ENCODE data around the gene OLA1.

OLA1 gene

GRCh38 chr2:174124181-174124580 is 124.2 kb downstream of the OLA1 start:
- H3K36me3 ChIP-seq (ENCODE audit: control insufficient read depth, insufficient read depth, low read length) = no peaks in the 10 kb centered on the region
- DNase-seq (ENCODE audit: low read depth, low spot score) = peak; percentile 37
- H3K27ac ChIP-seq (ENCODE audit: low read length) = peak overlapping the region; percentile 84
- no peaks in the 10 kb centered on the region for H3K27me3 ChIP-seq (ENCODE audit: control insufficient read depth, insufficient read depth, low read length)
- H3K9me3 ChIP-seq (ENCODE audit: control insufficient read depth, insufficient read depth, low read length) = no peaks in the 10 kb centered on the region
- 0 out of 2 replicates have a peak, but pooled peaks cover 1% of the 10 kb centered on the region for H3K4me1 ChIP-seq (ENCODE audit: control insufficient read depth, insufficient read depth, low read length)
- WGBS (ENCODE audit: insufficient coverage, insufficient read length) = no CpG with 5 or more reads among the region's 5 CpGs
- H3K4me3 ChIP-seq (ENCODE audit: low read length) = no peak overlapping the region

GRCh38 chr2:174122185-174122584 is 126.1 kb downstream of the OLA1 start:
- no peak for DNase-seq (ENCODE audit: low read depth, low spot score)
- Histone ChIP-seq H3K36me3 (ENCODE audit: control insufficient read depth, insufficient read depth, low read length) (no peaks in the 10 kb centered on the region), H3K9me3 (ENCODE audit: control insufficient read depth, insufficient read depth, low read length) (no peaks in the 10 kb centered on the region), H3K4me3 (ENCODE audit: low read length) (no peak overlapping the region), H3K4me1 (ENCODE audit: control insufficient read depth, insufficient read depth, low read length) (peaks cover 3% of the 10 kb centered on the region; the same call in 1 of the 2 replicates), H3K27ac (ENCODE audit: low read length) (no peak overlapping the region), H3K27me3 (ENCODE audit: control insufficient read depth, insufficient read depth, low read length) (no peaks in the 10 kb centered on the region)

- no peaks in the 10 kb centered on the region for H3K27me3 ChIP-seq (ENCODE audit: control insufficient read depth, insufficient read depth, low read length)
- no peak overlapping the region for H3K4me3 ChIP-seq (ENCODE audit: low read length)
- no peak overlapping the region for H3K27ac ChIP-seq (ENCODE audit: low read length)
- H3K4me1 ChIP-seq (ENCODE audit: control insufficient read depth, insufficient read depth, low read length) = peaks cover 3% of the 10 kb centered on the region; the same call in 1 of the 2 replicates
- WGBS (ENCODE audit: insufficient coverage, insufficient read length) = no CpG with 5 or more reads among the region's 2 CpGs
- DNase-seq (ENCODE audit: low read depth, low spot score) = no peak
- no peaks in the 10 kb centered on the region for H3K9me3 ChIP-seq (ENCODE audit: control insufficient read depth, insufficient read depth, low read length)
- H3K36me3 ChIP-seq (ENCODE audit: control insufficient read depth, insufficient read depth, low read length) = no peaks in the 10 kb centered on the region
Observed at GRCh38 chr2:174121612-174122011, 126.7 kb downstream of the OLA1 start.

- Histone ChIP-seq H3K27ac (ENCODE audit: low read length) (no peak overlapping the region), H3K4me1 (ENCODE audit: control insufficient read depth, insufficient read depth, low read length) (peaks cover 3% of the 10 kb centered on the region; the same call in 1 of the 2 replicates), H3K4me3 (ENCODE audit: low read length) (no peak overlapping the region), H3K27me3 (ENCODE audit: control insufficient read depth, insufficient read depth, low read length) (no peaks in the 10 kb centered on the region), H3K36me3 (ENCODE audit: control insufficient read depth, insufficient read depth, low read length) (no peaks in the 10 kb centered on the region), H3K9me3 (ENCODE audit: control insufficient read depth, insufficient read depth, low read length) (no peaks in the 10 kb centered on the region)
- DNase-seq (ENCODE audit: low read depth, low spot score) = no peak
- no CpG with 5 or more reads among the region's 2 CpGs for WGBS (ENCODE audit: insufficient coverage, insufficient read length)
Observed at GRCh38 chr2:174121175-174121574, 127.2 kb downstream of the OLA1 start.

- Histone ChIP-seq H3K4me1 (ENCODE audit: control insufficient read depth, insufficient read depth, low read length) (peaks cover 3% of the 10 kb centered on the region; the same call in 1 of the 2 replicates), H3K9me3 (ENCODE audit: control insufficient read depth, insufficient read depth, low read length) (no peaks in the 10 kb centered on the region), H3K4me3 (ENCODE audit: low read length) (no peak overlapping the region), H3K36me3 (ENCODE audit: control insufficient read depth, insufficient read depth, low read length) (no peaks in the 10 kb centered on the region), H3K27me3 (ENCODE audit: control insufficient read depth, insufficient read depth, low read length) (no peaks in the 10 kb centered on the region), H3K27ac (ENCODE audit: low read length) (no peak overlapping the region)
- no CpG with 5 or more reads among the region's 2 CpGs for WGBS (ENCODE audit: insufficient coverage, insufficient read length)
- DNase-seq (ENCODE audit: low read depth, low spot score) = no peak
Observed at GRCh38 chr2:174120346-174120745, 128.0 kb downstream of the OLA1 start.

GRCh38 chr2:174117951-174118930 is 130.1 kb downstream of the OLA1 start:
- H3K9me3 ChIP-seq (ENCODE audit: control insufficient read depth, insufficient read depth, low read length) = no peaks in the 10 kb centered on the region
- no peak overlapping the region for H3K27ac ChIP-seq (ENCODE audit: low read length)
- H3K4me1 ChIP-seq (ENCODE audit: control insufficient read depth, insufficient read depth, low read length) = peaks cover 3% of the 10 kb centered on the region; the same call in 1 of the 2 replicates
- DNase-seq (ENCODE audit: low read depth, low spot score) = no peak
- WGBS (ENCODE audit: insufficient coverage, insufficient read length) = no CpG with 5 or more reads among the region's 9 CpGs
- no peak overlapping the region for H3K4me3 ChIP-seq (ENCODE audit: low read length)
- H3K36me3 ChIP-seq (ENCODE audit: control insufficient read depth, insufficient read depth, low read length) = no peaks in the 10 kb centered on the region
- no peaks in the 10 kb centered on the region for H3K27me3 ChIP-seq (ENCODE audit: control insufficient read depth, insufficient read depth, low read length)

GRCh38 chr2:174112073-174112472 is 136.3 kb downstream of the OLA1 start:
- WGBS (ENCODE audit: insufficient coverage, insufficient read length) = no CpG with 5 or more reads among the region's 2 CpGs
- no peak for DNase-seq (ENCODE audit: low read depth, low spot score)
- Histone ChIP-seq H3K27ac (ENCODE audit: low read length) (no peak overlapping the region), H3K27me3 (ENCODE audit: control insufficient read depth, insufficient read depth, low read length) (no peaks in the 10 kb centered on the region), H3K4me3 (ENCODE audit: low read length) (no peak overlapping the region), H3K4me1 (ENCODE audit: control insufficient read depth, insufficient read depth, low read length) (no peaks in the 10 kb centered on the region), H3K9me3 (ENCODE audit: control insufficient read depth, insufficient read depth, low read length) (no peaks in the 10 kb centered on the region), H3K36me3 (ENCODE audit: control insufficient read depth, insufficient read depth, low read length) (no peaks in the 10 kb centered on the region)

- no CpG with 5 or more reads among the region's 1 CpG for WGBS (ENCODE audit: insufficient coverage, insufficient read length)
- no peak for DNase-seq (ENCODE audit: low read depth, low spot score)
- H3K9me3 ChIP-seq (ENCODE audit: control insufficient read depth, insufficient read depth, low read length) = no peaks in the 10 kb centered on the region
- H3K36me3 ChIP-seq (ENCODE audit: control insufficient read depth, insufficient read depth, low read length) = no peaks in the 10 kb centered on the region
- no peaks in the 10 kb centered on the region for H3K27me3 ChIP-seq (ENCODE audit: control insufficient read depth, insufficient read depth, low read length)
- H3K4me1 ChIP-seq (ENCODE audit: control insufficient read depth, insufficient read depth, low read length) = no peaks in the 10 kb centered on the region
- H3K27ac ChIP-seq (ENCODE audit: low read length) = no peak overlapping the region
- H3K4me3 ChIP-seq (ENCODE audit: low read length) = no peak overlapping the region
Observed at GRCh38 chr2:174108579-174108978, 139.8 kb downstream of the OLA1 start.

- H3K27ac ChIP-seq (ENCODE audit: low read length) = no peak overlapping the region
- no peaks in the 10 kb centered on the region for H3K9me3 ChIP-seq (ENCODE audit: control insufficient read depth, insufficient read depth, low read length)
- no peaks in the 10 kb centered on the region for H3K27me3 ChIP-seq (ENCODE audit: control insufficient read depth, insufficient read depth, low read length)
- H3K4me1 ChIP-seq (ENCODE audit: control insufficient read depth, insufficient read depth, low read length) = no peaks in the 10 kb centered on the region
- DNase-seq (ENCODE audit: low read depth, low spot score) = no peak
- no peaks in the 10 kb centered on the region for H3K36me3 ChIP-seq (ENCODE audit: control insufficient read depth, insufficient read depth, low read length)
- no peak overlapping the region for H3K4me3 ChIP-seq (ENCODE audit: low read length)
Observed at GRCh38 chr2:174106736-174107135, 141.6 kb downstream of the OLA1 start.

GRCh38 chr2:174094542-174094941 is 153.8 kb downstream of the OLA1 start:
- H3K36me3 ChIP-seq (ENCODE audit: control insufficient read depth, insufficient read depth, low read length) = no peaks in the 10 kb centered on the region
- H3K4me1 ChIP-seq (ENCODE audit: control insufficient read depth, insufficient read depth, low read length) = no peaks in the 10 kb centered on the region
- H3K27ac ChIP-seq (ENCODE audit: low read length) = no peak overlapping the region
- no peak overlapping the region for H3K4me3 ChIP-seq (ENCODE audit: low read length)
- H3K9me3 ChIP-seq (ENCODE audit: control insufficient read depth, insufficient read depth, low read length) = no peaks in the 10 kb centered on the region
- WGBS (ENCODE audit: insufficient coverage, insufficient read length) = no CpG with 5 or more reads among the region's 5 CpGs
- DNase-seq (ENCODE audit: low read depth, low spot score) = no peak
- H3K27me3 ChIP-seq (ENCODE audit: control insufficient read depth, insufficient read depth, low read length) = no peaks in the 10 kb centered on the region

- H3K4me1 ChIP-seq (ENCODE audit: control insufficient read depth, insufficient read depth, low read length) = no peaks in the 10 kb centered on the region
- no peaks in the 10 kb centered on the region for H3K9me3 ChIP-seq (ENCODE audit: control insufficient read depth, insufficient read depth, low read length)
- no peak overlapping the region for H3K4me3 ChIP-seq (ENCODE audit: low read length)
- no peaks in the 10 kb centered on the region for H3K27me3 ChIP-seq (ENCODE audit: control insufficient read depth, insufficient read depth, low read length)
- no peak for DNase-seq (ENCODE audit: low read depth, low spot score)
- H3K27ac ChIP-seq (ENCODE audit: low read length) = no peak overlapping the region
- H3K36me3 ChIP-seq (ENCODE audit: control insufficient read depth, insufficient read depth, low read length) = no peaks in the 10 kb centered on the region
- WGBS (ENCODE audit: insufficient coverage, insufficient read length) = no CpG with 5 or more reads among the region's 4 CpGs
Observed at GRCh38 chr2:174090476-174090875, 157.9 kb downstream of the OLA1 start.
